Tibial nerve (tissue), 4 donors: ENCODE measurements around the gene DEK. TPM values are rescaled to one million over a fixed set of nuclear protein-coding genes. Genes with fewer than 3 reads are reported as not detected.

Experiments
- DNase-seq, 2 donors: peaks; one replicate each; pipeline ENCODE4 v3.0.0-alpha.2; 2019; ENCODE audit warnings: low spot score in 2 of 2
- H3K27ac ChIP-seq, 4 donors: fragments of 200-600 bp; sonication (generic) in 3 of 4; one replicate each; pipeline ENCODE4 v1.5.1; 2017 to 2019; ENCODE audit warnings: mild to moderate bottlenecking in 1 of 4
- H3K27me3 ChIP-seq, 2 donors: fragments of 200-600 bp; sonication (generic) in 1 of 2; one replicate each; pipeline versions ENCODE4 v1.5.1 to v1.6.0; 2017 to 2019
- H3K36me3 ChIP-seq, 3 donors: fragments of 200-600 bp; sonication (generic); one replicate each; pipeline ENCODE4 v1.5.1; 2018 to 2019
- H3K4me1 ChIP-seq, 4 donors: fragments of 200-600 bp; sonication (generic) in 3 of 4; one replicate each; pipeline ENCODE4 v1.5.1; 2017 to 2019
- H3K4me3 ChIP-seq, 4 donors: fragments of 200-600 bp; sonication (generic) in 3 of 4; one replicate each; pipeline ENCODE4 v1.5.1; 2017 to 2019; ENCODE audit warnings: mild to moderate bottlenecking in 1 of 4, moderate library complexity in 1 of 4
- H3K9me3 ChIP-seq, 4 donors: fragments of 200-600 bp; sonication (generic) in 3 of 4; one replicate each; pipeline ENCODE4 v1.5.1; 2017 to 2019
- EP300 ChIP-seq, 2 donors: sonication (generic); formaldehyde crosslinking; IDR thresholded peaks; one replicate each; pipeline ENCODE4 v1.6.1; 2017; ENCODE audit warnings: antibody characterized with exemption in 2 of 2, mild to moderate bottlenecking in 1 of 2
- POLR2A ChIP-seq, 2 donors: fragments of 450-650 bp; IDR thresholded peaks; one replicate each; pipeline ENCODE4 v1.6.1; 2017; ENCODE audit warnings: antibody characterized with exemption in 2 of 2, mild to moderate bottlenecking in 2 of 2, moderate library complexity in 2 of 2
- WGBS, 2 donors: methylation state at CpG; one replicate each; pipeline ENCODE4 v1.1.5; 2018; 5-methylcytosine and 5-hydroxymethylcytosine counted together
- total RNA-seq, 4 donors: library from RNA; depleted of rRNA; stranded (reverse); fragments of >200 nt; gene quantifications; one replicate each; pipeline ENCODE4 v1.1.0, GENCODE V29; 2016
- TF ChIP-seq, protein P1 (sequence below), 5 experiments: fragments of 200-600 bp in 3 of 5; fragments of 450-650 bp in 2 of 5; sonication (generic) in 3 of 5; IDR thresholded peaks; one replicate each; pipeline ENCODE4 v1.5.1; 2016 to 2019; ENCODE audit warnings: antibody characterized with exemption in 5 of 5, mild to moderate bottlenecking in 3 of 5, moderate library complexity in 2 of 5

DEK gene
- total RNA-seq, 4 donors from 2014 or later = 112 to 147 (median 123) TPM

DNA sequence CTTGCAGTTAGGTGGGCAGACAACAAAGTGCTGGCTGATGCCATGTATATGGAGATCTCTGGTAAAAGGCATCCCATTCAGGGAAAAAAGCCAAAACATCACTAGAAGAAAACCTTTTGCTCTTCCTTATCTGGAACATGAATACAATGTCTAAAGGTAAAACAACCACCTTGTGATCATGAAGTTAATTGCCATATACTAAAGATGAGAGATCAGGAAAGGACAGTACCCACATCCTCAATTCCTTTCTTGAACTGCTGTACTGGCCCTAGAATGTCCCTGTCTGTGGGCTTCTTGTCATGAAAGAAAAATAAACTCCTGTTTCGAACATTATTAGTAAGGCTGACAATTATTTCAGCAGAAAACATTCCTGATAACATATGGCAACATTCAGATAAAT lies 19.3 kb downstream of the DEK start:
- 90% methylated on average over 1 of the region's 1 CpG for WGBS, 2 donors
- H3K9me3 ChIP-seq = no peaks in the 10 kb centered on the region
- TF ChIP-seq EP300 (IDR thresholded peaks at IDR 0.05) (no peak), POLR2A (IDR thresholded peaks at IDR 0.05) (no peak)
- TF ChIP-seq, protein P1, sequence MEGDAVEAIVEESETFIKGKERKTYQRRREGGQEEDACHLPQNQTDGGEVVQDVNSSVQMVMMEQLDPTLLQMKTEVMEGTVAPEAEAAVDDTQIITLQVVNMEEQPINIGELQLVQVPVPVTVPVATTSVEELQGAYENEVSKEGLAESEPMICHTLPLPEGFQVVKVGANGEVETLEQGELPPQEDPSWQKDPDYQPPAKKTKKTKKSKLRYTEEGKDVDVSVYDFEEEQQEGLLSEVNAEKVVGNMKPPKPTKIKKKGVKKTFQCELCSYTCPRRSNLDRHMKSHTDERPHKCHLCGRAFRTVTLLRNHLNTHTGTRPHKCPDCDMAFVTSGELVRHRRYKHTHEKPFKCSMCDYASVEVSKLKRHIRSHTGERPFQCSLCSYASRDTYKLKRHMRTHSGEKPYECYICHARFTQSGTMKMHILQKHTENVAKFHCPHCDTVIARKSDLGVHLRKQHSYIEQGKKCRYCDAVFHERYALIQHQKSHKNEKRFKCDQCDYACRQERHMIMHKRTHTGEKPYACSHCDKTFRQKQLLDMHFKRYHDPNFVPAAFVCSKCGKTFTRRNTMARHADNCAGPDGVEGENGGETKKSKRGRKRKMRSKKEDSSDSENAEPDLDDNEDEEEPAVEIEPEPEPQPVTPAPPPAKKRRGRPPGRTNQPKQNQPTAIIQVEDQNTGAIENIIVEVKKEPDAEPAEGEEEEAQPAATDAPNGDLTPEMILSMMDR (IDR thresholded peaks at IDR 0.05) = no peak
- H3K36me3 ChIP-seq = peaks cover 0 to 71% (median 5%) of the 10 kb centered on the region in 3 donors
- no peak overlapping the region for H3K4me3 ChIP-seq
- peaks cover 0 to 12% (median 0%) of the 10 kb centered on the region in 4 donors for H3K4me1 ChIP-seq
- H3K27ac ChIP-seq = no peak overlapping the region
- no peak for DNase-seq
- H3K27me3 ChIP-seq = no peaks in the 10 kb centered on the region

DNA sequence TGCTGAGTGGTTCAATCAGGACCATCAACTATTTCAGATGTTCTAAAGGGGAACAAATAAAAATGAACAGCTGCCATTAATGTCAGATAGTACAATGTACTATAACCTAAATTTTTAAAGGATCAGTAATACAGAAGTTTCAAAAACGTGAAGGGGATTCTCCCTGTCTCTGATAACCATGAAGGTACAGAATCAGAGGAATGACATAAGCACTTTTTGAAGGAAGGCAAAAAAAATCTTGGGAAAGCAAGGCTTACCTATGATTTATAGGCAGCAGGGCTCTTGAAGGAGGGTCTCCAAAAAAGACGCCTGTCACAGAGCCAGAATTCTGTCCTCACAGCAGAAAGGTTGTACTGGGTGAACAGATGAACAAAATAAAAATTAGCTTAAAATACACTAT lies 20.1 kb downstream of the DEK start:
- WGBS, 2 donors = 86 to 94% methylated on average over 2 of the region's 2 CpGs
- no peak for DNase-seq
- Histone ChIP-seq H3K4me1 (peaks cover 0 to 12% (median 0%) of the 10 kb centered on the region in 4 donors), H3K9me3 (no peaks in the 10 kb centered on the region), H3K4me3 (no peak overlapping the region), H3K36me3 (peaks cover 0 to 62% (median 5%) of the 10 kb centered on the region in 3 donors), H3K27me3 (no peaks in the 10 kb centered on the region), H3K27ac (no peak overlapping the region)
- TF ChIP-seq POLR2A (IDR thresholded peaks at IDR 0.05) (no peak), EP300 (IDR thresholded peaks at IDR 0.05) (no peak)
- TF ChIP-seq, protein P1 (IDR thresholded peaks at IDR 0.05) = no peak

DNA sequence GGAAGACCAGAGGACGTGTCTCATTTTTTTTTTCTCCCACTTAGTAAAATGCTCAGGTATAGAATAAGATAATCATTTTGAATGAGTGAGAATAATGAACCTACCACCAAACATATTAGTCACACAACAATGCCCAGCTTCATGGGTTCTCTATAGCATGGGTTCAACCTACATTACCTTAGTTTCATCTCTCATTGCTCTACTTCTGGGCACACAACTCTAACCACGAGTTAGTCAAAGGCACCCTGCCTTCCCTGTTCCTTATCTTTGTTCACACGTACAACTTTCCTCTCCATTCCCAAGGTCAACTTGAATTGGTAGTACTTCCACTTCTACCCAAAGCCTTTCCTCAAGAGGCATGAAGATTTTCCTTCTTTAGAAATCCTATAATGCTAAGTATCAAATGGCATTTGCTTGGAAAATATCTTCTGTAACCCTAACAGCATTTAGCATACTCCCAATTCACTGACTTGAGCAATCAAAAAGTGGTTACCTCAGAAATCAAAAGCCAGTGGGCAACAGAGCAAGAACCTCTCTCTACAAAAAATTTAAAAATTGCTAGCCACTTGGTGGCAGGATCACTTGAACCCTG lies 20.9 kb downstream of the DEK start:
- Histone ChIP-seq H3K36me3 (peaks cover 0 to 55% (median 5%) of the 10 kb centered on the region in 3 donors), H3K27me3 (no peaks in the 10 kb centered on the region), H3K4me3 (no peak overlapping the region), H3K27ac (no peak overlapping the region), H3K4me1 (peaks cover 0 to 12% (median 0%) of the 10 kb centered on the region in 4 donors), H3K9me3 (no peaks in the 10 kb centered on the region)
- 87 to 94% methylated on average over 3 of the region's 3 CpGs for WGBS, 2 donors
- no peak for DNase-seq
- TF ChIP-seq, protein P1 (IDR thresholded peaks at IDR 0.05) = no peak
- TF ChIP-seq POLR2A (IDR thresholded peaks at IDR 0.05) (no peak), EP300 (IDR thresholded peaks at IDR 0.05) (no peak)

DNA sequence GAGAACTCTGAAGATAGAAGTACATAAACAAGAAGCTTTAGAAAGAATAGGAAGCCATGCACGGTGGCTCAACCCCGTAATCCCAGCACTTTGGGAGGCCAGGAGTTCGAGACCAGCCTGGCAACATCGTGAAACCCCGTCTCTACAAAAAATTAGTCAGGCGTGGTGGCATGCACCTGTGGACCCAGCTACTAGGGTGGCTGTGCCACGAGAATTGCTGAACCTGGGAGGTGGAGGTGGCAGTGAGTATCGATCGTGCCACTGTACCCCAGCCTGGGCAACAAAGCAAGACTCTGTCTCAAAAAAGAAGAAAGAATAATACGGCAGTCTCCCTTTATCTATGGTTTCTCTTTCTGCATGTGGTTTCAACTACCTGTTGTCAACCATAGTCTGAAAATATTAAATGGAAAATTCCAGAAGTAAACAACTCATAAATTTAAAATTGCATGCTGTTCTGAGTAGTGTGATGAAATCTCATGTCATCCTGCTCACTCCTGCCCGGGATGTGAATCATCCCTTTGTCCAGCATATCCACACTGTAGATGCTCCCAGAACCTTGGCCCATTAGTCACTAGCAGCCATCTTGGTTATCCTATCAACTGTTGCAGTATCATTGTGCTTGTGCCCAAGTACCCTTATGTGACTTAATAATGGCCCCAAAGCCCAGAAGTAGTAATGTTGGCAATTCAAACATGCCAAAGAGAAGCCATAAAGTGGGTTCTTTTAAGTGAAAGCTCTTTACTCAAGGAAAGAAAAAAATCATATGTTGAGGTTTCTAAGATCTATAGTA lies 22.1 kb downstream of the DEK start:
- H3K9me3 ChIP-seq = no peaks in the 10 kb centered on the region
- no peak for TF ChIP-seq EP300 (IDR thresholded peaks at IDR 0.05)
- TF ChIP-seq POLR2A (IDR thresholded peaks at IDR 0.05) = no peak
- TF ChIP-seq, protein P1 (IDR thresholded peaks at IDR 0.05) = no peak
- H3K27me3 ChIP-seq = no peaks in the 10 kb centered on the region
- H3K4me3 ChIP-seq = no peak overlapping the region
- H3K27ac ChIP-seq = no peak overlapping the region
- peaks cover 0 to 54% (median 8%) of the 10 kb centered on the region in 3 donors for H3K36me3 ChIP-seq
- H3K4me1 ChIP-seq = peaks cover 0 to 9% (median 0%) of the 10 kb centered on the region in 4 donors
- no peak for DNase-seq
- 84 to 91% methylated on average over 11 of the region's 11 CpGs for WGBS, 2 donors
